Measurements from ENCODE around the gene PHYHD1. TPM values are rescaled to one million over a fixed set of nuclear protein-coding genes. Genes with fewer than 3 reads are reported as not detected.

Gene PHYHD1
- polyA plus RNA-seq, 2 of the 4 experiments (the other 2 are of a cell fraction), result not detected

DNA sequence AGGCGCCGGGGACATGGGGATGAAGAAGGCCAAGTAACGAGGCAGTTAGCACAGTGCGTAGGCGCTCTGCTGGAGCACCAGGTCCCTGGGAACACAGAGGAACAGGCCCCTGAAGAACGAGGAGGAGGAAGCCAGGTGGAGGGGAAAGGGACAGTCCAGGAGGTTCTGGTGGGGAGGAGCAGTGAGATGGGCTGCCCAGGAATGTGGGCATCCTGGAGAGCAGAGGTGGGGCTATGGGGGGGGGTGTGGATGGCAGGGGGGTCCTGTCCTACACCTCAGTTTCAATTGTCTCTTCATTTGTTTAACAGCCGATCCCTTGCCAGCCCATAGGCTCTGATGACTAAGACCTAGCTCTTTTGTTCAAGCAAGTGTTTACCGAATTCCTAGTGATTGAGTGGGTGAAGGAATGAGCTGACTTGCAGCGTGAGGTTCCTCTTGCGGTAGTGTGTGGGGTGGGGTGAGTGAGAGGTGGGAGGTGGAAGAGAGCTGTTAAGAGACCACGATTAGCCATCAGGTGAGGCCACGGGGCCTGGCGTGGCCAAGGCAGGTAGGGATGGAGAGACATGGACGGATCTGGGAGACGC, 8.4 kb upstream of the PHYHD1 start:
- ATAC-seq, result peak; percentile 74 to 86
- peak overlapping the region; percentile 79 for H3K4me2 ChIP-seq
- H3K9me3 ChIP-seq, result no peaks in the 10 kb centered on the region
- ChIA-PET POLR2A (interaction anchor here (1.0 kb wide), 1 partner anchor 33 kb away, joined by 3 read pairs; no protein-coding TSS in a partner anchor), CTCF (interaction anchor here (0.9 to 1.9 kb wide), 6 partner anchors 8 to 48 kb away, joined by 3 to 10 read pairs (median 4); partner anchors contain the start of gene PHYHD1)
- peak; percentile 74 for FAIRE-seq
- peak overlapping the region; percentile 21; the same call in 2 of the 3 replicates for H3K4me3 ChIP-seq
- H3K27ac ChIP-seq, result peak overlapping the region; percentile 91 to 97
- H3K4me1 ChIP-seq, result peaks cover 61% of the 10 kb centered on the region
- peak; percentile 93 to 97 for DNase-seq (ENCODE audit: low read depth in 1 of 2, low spot score in 1 of 2)
- 14% methylated on average over 15 of the region's 15 CpGs for WGBS (ENCODE audit: missing lambda C conversion rate)
- TF ChIP-seq GATA3 (IDR thresholded peaks at IDR 0.05; ENCODE audit: borderline replicate concordance), result peak; percentile 57; the same call in 1 of the 2 replicates
- peak; percentile 67 for TF ChIP-seq FOSL2 (IDR thresholded peaks at IDR 0.05)
- peak; percentile 90 for TF ChIP-seq FOSL2 (CRISPR knock-in tag; IDR thresholded peaks at IDR 0.05)
- TF ChIP-seq, protein P1, sequence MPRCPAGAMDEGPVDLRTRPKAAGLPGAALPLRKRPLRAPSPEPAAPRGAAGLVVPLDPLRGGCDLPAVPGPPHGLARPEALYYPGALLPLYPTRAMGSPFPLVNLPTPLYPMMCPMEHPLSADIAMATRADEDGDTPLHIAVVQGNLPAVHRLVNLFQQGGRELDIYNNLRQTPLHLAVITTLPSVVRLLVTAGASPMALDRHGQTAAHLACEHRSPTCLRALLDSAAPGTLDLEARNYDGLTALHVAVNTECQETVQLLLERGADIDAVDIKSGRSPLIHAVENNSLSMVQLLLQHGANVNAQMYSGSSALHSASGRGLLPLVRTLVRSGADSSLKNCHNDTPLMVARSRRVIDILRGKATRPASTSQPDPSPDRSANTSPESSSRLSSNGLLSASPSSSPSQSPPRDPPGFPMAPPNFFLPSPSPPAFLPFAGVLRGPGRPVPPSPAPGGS (IDR thresholded peaks at IDR 0.05), result no peak
- TF ChIP-seq, protein P2, sequence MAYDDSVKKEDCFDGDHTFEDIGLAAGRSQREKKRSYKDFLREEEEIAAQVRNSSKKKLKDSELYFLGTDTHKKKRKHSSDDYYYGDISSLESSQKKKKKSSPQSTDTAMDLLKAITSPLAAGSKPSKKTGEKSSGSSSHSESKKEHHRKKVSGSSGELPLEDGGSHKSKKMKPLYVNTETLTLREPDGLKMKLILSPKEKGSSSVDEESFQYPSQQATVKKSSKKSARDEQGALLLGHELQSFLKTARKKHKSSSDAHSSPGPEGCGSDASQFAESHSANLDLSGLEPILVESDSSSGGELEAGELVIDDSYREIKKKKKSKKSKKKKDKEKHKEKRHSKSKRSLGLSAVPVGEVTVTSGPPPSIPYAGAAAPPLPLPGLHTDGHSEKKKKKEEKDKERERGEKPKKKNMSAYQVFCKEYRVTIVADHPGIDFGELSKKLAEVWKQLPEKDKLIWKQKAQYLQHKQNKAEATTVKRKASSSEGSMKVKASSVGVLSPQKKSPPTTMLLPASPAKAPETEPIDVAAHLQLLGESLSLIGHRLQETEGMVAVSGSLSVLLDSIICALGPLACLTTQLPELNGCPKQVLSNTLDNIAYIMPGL (CRISPR knock-in tag; IDR thresholded peaks at IDR 0.05; ENCODE audit: borderline replicate concordance), result no peak
- peak; percentile 71 for TF ChIP-seq JUNB (IDR thresholded peaks at IDR 0.05)
- TF ChIP-seq NR3C1 (IDR thresholded peaks at IDR 0.05), result no peak
- no peak for TF ChIP-seq KDM5A (IDR thresholded peaks at IDR 0.05)
- TF ChIP-seq SMC3 (IDR thresholded peaks at IDR 0.05), result 0 out of 3 replicates have a peak, but pooled peaks have one; percentile 14
- TF ChIP-seq, protein P3, sequence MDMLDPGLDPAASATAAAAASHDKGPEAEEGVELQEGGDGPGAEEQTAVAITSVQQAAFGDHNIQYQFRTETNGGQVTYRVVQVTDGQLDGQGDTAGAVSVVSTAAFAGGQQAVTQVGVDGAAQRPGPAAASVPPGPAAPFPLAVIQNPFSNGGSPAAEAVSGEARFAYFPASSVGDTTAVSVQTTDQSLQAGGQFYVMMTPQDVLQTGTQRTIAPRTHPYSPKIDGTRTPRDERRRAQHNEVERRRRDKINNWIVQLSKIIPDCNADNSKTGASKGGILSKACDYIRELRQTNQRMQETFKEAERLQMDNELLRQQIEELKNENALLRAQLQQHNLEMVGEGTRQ (IDR thresholded peaks at IDR 0.05), result no peak
- TF ChIP-seq, protein P4, sequence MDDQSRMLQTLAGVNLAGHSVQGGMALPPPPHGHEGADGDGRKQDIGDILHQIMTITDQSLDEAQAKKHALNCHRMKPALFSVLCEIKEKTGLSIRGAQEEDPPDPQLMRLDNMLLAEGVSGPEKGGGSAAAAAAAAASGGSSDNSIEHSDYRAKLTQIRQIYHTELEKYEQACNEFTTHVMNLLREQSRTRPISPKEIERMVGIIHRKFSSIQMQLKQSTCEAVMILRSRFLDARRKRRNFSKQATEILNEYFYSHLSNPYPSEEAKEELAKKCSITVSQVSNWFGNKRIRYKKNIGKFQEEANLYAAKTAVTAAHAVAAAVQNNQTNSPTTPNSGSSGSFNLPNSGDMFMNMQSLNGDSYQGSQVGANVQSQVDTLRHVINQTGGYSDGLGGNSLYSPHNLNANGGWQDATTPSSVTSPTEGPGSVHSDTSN (IDR thresholded peaks at IDR 0.05), result no peak; the same call in 1 of the 2 replicates
- TF ChIP-seq, protein P5, sequence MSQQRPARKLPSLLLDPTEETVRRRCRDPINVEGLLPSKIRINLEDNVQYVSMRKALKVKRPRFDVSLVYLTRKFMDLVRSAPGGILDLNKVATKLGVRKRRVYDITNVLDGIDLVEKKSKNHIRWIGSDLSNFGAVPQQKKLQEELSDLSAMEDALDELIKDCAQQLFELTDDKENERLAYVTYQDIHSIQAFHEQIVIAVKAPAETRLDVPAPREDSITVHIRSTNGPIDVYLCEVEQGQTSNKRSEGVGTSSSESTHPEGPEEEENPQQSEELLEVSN (IDR thresholded peaks at IDR 0.05; ENCODE audit: borderline replicate concordance, low read depth), result peak; percentile 10; the same call in 1 of the 2 replicates
- peak in 1 of 2 experiments; percentile 60; a peak in 1 of 5 replicates for TF ChIP-seq JUN (IDR thresholded peaks at IDR 0.05)
- no peak for TF ChIP-seq RFX5 (IDR thresholded peaks at IDR 0.05)
- TF ChIP-seq BHLHE40 (IDR thresholded peaks at IDR 0.05; ENCODE audit: low read depth, low read length), result no peak
- 0 out of 2 replicates have a peak, but pooled peaks have one; percentile 46 for TF ChIP-seq ZNF302 (CRISPR knock-in tag; IDR thresholded peaks at IDR 0.05)
- no peak for TF ChIP-seq RNF2 (IDR thresholded peaks at IDR 0.05; ENCODE audit: borderline replicate concordance, low read depth)
- TF ChIP-seq, protein P6, sequence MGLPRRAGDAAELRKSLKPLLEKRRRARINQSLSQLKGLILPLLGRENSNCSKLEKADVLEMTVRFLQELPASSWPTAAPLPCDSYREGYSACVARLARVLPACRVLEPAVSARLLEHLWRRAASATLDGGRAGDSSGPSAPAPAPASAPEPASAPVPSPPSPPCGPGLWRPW (IDR thresholded peaks at IDR 0.05), result no peak
- no peak for TF ChIP-seq NFE2L2 (conservative IDR thresholded peaks at IDR 0.05; ENCODE audit: low read length)
- no peak for TF ChIP-seq NPAS2 (CRISPR knock-in tag; IDR thresholded peaks at IDR 0.05; ENCODE audit: borderline replicate concordance)
- no peak for TF ChIP-seq HDAC2 (IDR thresholded peaks at IDR 0.05)
- TF ChIP-seq RARB (CRISPR knock-in tag; IDR thresholded peaks at IDR 0.05), result no peak
- no peak for TF ChIP-seq ZC3H11A (IDR thresholded peaks at IDR 0.05)
- TF ChIP-seq MAFK (IDR thresholded peaks at IDR 0.05; ENCODE audit: partially characterized antibody), result peak; percentile 58
- TF ChIP-seq MAZ (IDR thresholded peaks at IDR 0.05; ENCODE audit: borderline replicate concordance, low read depth, low read length), result no peak
- TF ChIP-seq, protein P7, sequence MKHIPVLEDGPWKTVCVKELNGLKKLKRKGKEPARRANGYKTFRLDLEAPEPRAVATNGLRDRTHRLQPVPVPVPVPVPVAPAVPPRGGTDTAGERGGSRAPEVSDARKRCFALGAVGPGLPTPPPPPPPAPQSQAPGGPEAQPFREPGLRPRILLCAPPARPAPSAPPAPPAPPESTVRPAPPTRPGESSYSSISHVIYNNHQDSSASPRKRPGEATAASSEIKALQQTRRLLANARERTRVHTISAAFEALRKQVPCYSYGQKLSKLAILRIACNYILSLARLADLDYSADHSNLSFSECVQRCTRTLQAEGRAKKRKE (CRISPR knock-in tag; IDR thresholded peaks at IDR 0.05; ENCODE audit: low read depth), result no peak
- TF ChIP-seq HEYL (CRISPR knock-in tag; IDR thresholded peaks at IDR 0.05), result no peak
- TF ChIP-seq EP300 (IDR thresholded peaks at IDR 0.05), result peak in 1 of 2 experiments; percentile 50; a peak in 1 of 5 replicates
- TF ChIP-seq, protein P8, sequence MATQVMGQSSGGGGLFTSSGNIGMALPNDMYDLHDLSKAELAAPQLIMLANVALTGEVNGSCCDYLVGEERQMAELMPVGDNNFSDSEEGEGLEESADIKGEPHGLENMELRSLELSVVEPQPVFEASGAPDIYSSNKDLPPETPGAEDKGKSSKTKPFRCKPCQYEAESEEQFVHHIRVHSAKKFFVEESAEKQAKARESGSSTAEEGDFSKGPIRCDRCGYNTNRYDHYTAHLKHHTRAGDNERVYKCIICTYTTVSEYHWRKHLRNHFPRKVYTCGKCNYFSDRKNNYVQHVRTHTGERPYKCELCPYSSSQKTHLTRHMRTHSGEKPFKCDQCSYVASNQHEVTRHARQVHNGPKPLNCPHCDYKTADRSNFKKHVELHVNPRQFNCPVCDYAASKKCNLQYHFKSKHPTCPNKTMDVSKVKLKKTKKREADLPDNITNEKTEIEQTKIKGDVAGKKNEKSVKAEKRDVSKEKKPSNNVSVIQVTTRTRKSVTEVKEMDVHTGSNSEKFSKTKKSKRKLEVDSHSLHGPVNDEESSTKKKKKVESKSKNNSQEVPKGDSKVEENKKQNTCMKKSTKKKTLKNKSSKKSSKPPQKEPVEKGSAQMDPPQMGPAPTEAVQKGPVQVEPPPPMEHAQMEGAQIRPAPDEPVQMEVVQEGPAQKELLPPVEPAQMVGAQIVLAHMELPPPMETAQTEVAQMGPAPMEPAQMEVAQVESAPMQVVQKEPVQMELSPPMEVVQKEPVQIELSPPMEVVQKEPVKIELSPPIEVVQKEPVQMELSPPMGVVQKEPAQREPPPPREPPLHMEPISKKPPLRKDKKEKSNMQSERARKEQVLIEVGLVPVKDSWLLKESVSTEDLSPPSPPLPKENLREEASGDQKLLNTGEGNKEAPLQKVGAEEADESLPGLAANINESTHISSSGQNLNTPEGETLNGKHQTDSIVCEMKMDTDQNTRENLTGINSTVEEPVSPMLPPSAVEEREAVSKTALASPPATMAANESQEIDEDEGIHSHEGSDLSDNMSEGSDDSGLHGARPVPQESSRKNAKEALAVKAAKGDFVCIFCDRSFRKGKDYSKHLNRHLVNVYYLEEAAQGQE (IDR thresholded peaks at IDR 0.05), result no peak
- TF ChIP-seq HOXB5 (CRISPR knock-in tag; IDR thresholded peaks at IDR 0.05), result peak; percentile 69; the same call in 1 of the 2 replicates

Measured in A549 (cell line).